ENCODE data around the gene FNDC4.
"Not testable (repeated sequence)": the region's sequence is repeated elsewhere in the genome, so short reads cannot be mapped to it uniquely, and the experiment has no call there.

The FNDC4 gene

GRCh38 chr2:27494944-27495554 is at the start of gene FNDC4:
TSS of gene FNDC4 (minus strand) at chr2:27495200. CDS start at chr2:27494679, 521 bp downstream.
- Histone ChIP-seq H3K9me3 (no peaks in the 10 kb centered on the region), H3K4me1 (peaks cover 12% of the 10 kb centered on the region), H3K4me3 (peak within 1 kb of the TSS; percentile 51), H3K36me3 (replicated peaks) (no peaks in the 10 kb centered on the region; the same call in 1 of the 2 replicates), H3K27me3 (ENCODE audit: low read depth) (no peaks in the 10 kb centered on the region)
- DNase-seq (ENCODE audit: low spot score in 2 of 2) = peak; percentile 41 to 74
- in situ Hi-C loops (cut with MboI; ENCODE audit: low sequenced_read_pairs) = no loop called here

GRCh38 chr2:27544143-27544821 is 49.3 kb upstream of the FNDC4 start:
- DNase-seq (ENCODE audit: low spot score in 2 of 2) = no peak
- H3K4me3 ChIP-seq = no peak overlapping the region
- H3K9me3 ChIP-seq = no peaks in the 10 kb centered on the region
- no peaks in the 10 kb centered on the region for H3K27me3 ChIP-seq (ENCODE audit: low read depth)
- no peaks in the 10 kb centered on the region for H3K4me1 ChIP-seq
- in situ Hi-C loops (cut with MboI; ENCODE audit: low sequenced_read_pairs) = no loop called here
- no peaks in the 10 kb centered on the region for H3K36me3 ChIP-seq (replicated peaks)

GRCh38 chr2:27539649-27540048 is 44.6 kb upstream of the FNDC4 start:
- DNase-seq (ENCODE audit: low spot score in 2 of 2); H3K4me1 ChIP-seq; H3K27me3 ChIP-seq (ENCODE audit: low read depth); H3K4me3 ChIP-seq; H3K36me3 ChIP-seq (replicated peaks); in situ Hi-C loops (cut with MboI; ENCODE audit: low sequenced_read_pairs); H3K9me3 ChIP-seq: not testable (repeated sequence)

GRCh38 chr2:27538839-27539450 is 43.9 kb upstream of the FNDC4 start:
- H3K4me3 ChIP-seq; in situ Hi-C loops (cut with MboI; ENCODE audit: low sequenced_read_pairs); H3K27me3 ChIP-seq (ENCODE audit: low read depth); H3K9me3 ChIP-seq; H3K4me1 ChIP-seq; DNase-seq (ENCODE audit: low spot score in 2 of 2); H3K36me3 ChIP-seq (replicated peaks): not testable (repeated sequence)

- no peaks in the 10 kb centered on the region for H3K27me3 ChIP-seq (ENCODE audit: low read depth)
- DNase-seq (ENCODE audit: low spot score in 2 of 2) = no peak
- H3K36me3 ChIP-seq (replicated peaks) = no peaks in the 10 kb centered on the region
- H3K4me1 ChIP-seq = no peaks in the 10 kb centered on the region
- no peaks in the 10 kb centered on the region for H3K9me3 ChIP-seq
- H3K4me3 ChIP-seq = no peak overlapping the region
- in situ Hi-C loops (cut with MboI; ENCODE audit: low sequenced_read_pairs) = no loop called here
Observed at GRCh38 chr2:27537287-27537686, 42.3 kb upstream of the FNDC4 start.

- in situ Hi-C loops (cut with MboI; ENCODE audit: low sequenced_read_pairs) = no loop called here
- H3K4me3 ChIP-seq = no peak overlapping the region
- H3K36me3 ChIP-seq (replicated peaks) = no peaks in the 10 kb centered on the region
- no peaks in the 10 kb centered on the region for H3K27me3 ChIP-seq (ENCODE audit: low read depth)
- DNase-seq (ENCODE audit: low spot score in 2 of 2) = no peak
- no peaks in the 10 kb centered on the region for H3K9me3 ChIP-seq
- H3K4me1 ChIP-seq = no peaks in the 10 kb centered on the region
Observed at GRCh38 chr2:27531983-27532382, 37.0 kb upstream of the FNDC4 start.

DNA sequence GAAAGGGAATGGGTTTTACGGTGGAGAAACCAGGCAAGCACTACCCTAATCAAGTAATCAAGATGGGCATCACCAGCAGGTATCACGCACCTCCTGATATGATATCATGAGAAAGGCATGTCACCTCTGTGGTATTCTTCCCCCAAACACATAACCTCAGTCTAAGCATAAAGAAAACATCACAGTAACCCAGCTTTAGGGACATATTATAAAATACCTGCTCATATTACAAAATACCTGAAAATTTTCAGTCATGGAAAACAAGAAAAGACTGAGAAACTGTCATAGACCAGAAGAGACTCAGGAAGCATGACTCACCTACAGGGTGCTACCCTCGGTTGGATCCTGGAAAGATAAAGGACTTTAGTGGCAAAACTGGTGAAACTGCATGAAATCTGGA is 32.2 kb upstream of the FNDC4 start:
- H3K4me1 ChIP-seq = no peaks in the 10 kb centered on the region
- H3K27me3 ChIP-seq (ENCODE audit: low read depth) = no peaks in the 10 kb centered on the region
- no peaks in the 10 kb centered on the region for H3K9me3 ChIP-seq
- no peak for DNase-seq (ENCODE audit: low spot score in 2 of 2)
- H3K4me3 ChIP-seq = no peak overlapping the region
- no peaks in the 10 kb centered on the region for H3K36me3 ChIP-seq (replicated peaks)
- in situ Hi-C loops (cut with MboI; ENCODE audit: low sequenced_read_pairs) = no loop called here

DNA sequence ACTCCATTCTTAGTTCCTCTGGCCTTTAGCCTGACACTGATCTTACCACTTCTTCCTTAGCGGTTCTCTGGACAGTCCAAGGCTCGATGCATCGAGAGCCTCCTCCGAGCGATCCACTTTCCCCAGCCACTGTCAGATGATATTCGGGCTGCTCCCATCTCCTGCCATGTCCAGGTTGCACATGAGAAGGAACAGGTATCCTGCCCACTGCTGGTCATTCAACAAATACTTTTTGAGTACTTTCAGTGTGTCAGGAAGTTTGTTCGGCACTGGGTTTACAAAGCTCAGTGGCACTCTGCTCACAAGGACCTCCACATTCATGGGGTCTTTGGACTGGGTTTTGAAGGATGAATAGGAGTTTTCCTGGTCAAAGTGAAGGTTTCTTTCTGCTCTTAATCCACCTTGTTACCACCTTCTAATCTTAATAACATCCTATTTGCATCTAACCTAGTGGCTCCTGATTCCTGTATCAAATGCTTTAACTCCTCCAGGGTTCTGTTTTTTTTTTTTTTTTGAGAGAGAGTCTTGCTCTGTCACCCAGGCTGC is 27.5 kb upstream of the FNDC4 start:
- DNase-seq (ENCODE audit: low spot score in 2 of 2) = no peak
- no peaks in the 10 kb centered on the region for H3K27me3 ChIP-seq (ENCODE audit: low read depth)
- in situ Hi-C loops (cut with MboI; ENCODE audit: low sequenced_read_pairs) = no loop called here

DNA sequence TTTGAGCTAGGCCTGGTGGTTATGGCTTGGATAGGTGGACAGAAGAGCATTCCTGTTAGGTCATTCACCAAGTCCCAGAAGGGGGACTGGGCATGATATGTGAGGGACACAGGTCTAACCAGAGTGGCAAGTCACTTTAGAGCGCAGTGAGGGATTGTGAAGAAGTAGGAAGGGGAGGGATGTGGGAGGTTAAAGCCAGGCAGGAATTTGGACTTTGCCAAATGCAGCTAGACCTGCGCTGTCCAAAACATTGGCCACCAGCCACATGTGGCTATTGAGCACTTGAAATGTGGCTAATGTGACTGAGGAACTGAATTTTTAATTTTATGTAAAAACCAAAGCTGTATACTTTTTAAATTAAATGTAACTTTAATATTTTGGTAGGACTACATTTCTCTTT is 25.3 kb upstream of the FNDC4 start:
- DNase-seq (ENCODE audit: low spot score in 2 of 2) = no peak
- no peaks in the 10 kb centered on the region for H3K27me3 ChIP-seq (ENCODE audit: low read depth)
- no peaks in the 10 kb centered on the region for H3K4me1 ChIP-seq
- H3K36me3 ChIP-seq (replicated peaks) = no peaks in the 10 kb centered on the region
- in situ Hi-C loops (cut with MboI; ENCODE audit: low sequenced_read_pairs) = no loop called here
- H3K4me3 ChIP-seq = no peak overlapping the region
- no peaks in the 10 kb centered on the region for H3K9me3 ChIP-seq

More for the DNA sequence above, 27.5 kb upstream of the FNDC4 start:
- Histone ChIP-seq H3K9me3 (no peaks in the 10 kb centered on the region), H3K4me1 (no peaks in the 10 kb centered on the region), H3K36me3 (replicated peaks) (no peaks in the 10 kb centered on the region), H3K4me3 (no peak overlapping the region)

- Histone ChIP-seq H3K27me3 (ENCODE audit: low read depth) (no peaks in the 10 kb centered on the region), H3K4me3 (no peak overlapping the region), H3K36me3 (replicated peaks) (no peaks in the 10 kb centered on the region), H3K4me1 (no peaks in the 10 kb centered on the region), H3K9me3 (no peaks in the 10 kb centered on the region)
- in situ Hi-C loops (cut with MboI; ENCODE audit: low sequenced_read_pairs) = no loop called here
- DNase-seq (ENCODE audit: low spot score in 2 of 2) = no peak
Observed at GRCh38 chr2:27518782-27519113, 23.7 kb upstream of the FNDC4 start.

DNA sequence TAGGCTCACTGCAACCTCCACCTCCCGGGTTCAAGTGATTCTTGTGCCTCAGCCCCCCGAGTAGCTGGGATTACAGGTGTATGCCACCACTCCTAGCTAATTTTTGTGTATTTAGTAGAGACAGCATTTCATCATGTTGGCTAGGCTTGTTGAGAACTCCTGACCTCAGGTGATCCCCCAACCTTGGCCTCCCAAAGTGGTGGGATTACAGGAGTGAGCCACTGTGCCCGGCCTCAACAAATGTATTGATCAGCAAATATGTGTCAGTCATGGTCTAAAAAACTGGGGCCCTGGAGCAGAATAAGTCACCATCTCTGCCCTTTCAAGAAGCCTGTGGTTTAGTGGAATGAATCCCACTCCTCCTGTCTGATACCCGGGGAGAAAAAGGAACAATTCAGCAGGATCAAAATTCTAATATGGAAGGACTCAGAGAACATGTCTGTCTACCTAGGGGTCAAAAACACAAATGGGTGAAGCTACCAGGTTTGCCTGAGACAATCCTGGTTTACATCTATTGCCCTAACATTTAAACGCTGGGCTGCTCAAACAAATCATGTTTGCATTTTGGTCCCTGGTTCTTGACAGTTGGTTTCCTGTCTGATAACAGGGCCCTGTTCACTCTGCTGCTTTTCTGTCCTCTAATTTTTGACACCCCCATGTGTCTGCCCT is 23.2 kb upstream of the FNDC4 start:
- DNase-seq (ENCODE audit: low spot score in 2 of 2) = no peak

GRCh38 chr2:27509326-27509725 is 14.3 kb upstream of the FNDC4 start:
- in situ Hi-C loops (cut with MboI; ENCODE audit: low sequenced_read_pairs) = no loop called here
- no peak for DNase-seq (ENCODE audit: low spot score in 2 of 2)

More for the DNA sequence above, 23.2 kb upstream of the FNDC4 start:
- Histone ChIP-seq H3K4me1 (no peaks in the 10 kb centered on the region), H3K4me3 (no peak overlapping the region), H3K9me3 (no peaks in the 10 kb centered on the region), H3K27me3 (ENCODE audit: low read depth) (no peaks in the 10 kb centered on the region), H3K36me3 (replicated peaks) (no peaks in the 10 kb centered on the region)
- in situ Hi-C loops (cut with MboI; ENCODE audit: low sequenced_read_pairs) = no loop called here

DNA sequence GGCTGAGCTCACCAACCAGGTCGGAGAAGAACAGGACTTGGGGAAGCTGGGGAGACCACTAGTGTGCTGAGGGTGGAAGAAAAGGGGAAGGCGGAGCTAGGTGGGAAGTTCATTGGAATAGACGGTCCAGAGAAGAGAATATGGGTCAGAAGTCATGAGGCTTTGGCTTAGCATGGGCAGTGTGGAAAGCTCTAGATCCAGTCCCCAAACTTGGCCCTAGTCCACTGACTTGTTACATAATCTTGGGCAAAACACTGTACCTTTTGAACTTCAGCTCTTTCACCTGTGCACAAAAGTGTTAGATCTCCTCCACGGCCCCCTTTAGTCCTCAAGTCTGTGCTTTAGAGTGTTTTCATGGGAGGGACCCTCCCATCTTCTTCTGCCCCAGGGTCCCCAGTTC is 12.3 kb upstream of the FNDC4 start:
- in situ Hi-C loops (cut with MboI; ENCODE audit: low sequenced_read_pairs) = no loop called here
- Histone ChIP-seq H3K4me3 (no peak overlapping the region), H3K36me3 (replicated peaks) (no peaks in the 10 kb centered on the region), H3K4me1 (peaks cover 11% of the 10 kb centered on the region), H3K9me3 (no peaks in the 10 kb centered on the region), H3K27me3 (ENCODE audit: low read depth) (no peaks in the 10 kb centered on the region)
- no peak for DNase-seq (ENCODE audit: low spot score in 2 of 2)

More at GRCh38 chr2:27509326-27509725, 14.3 kb upstream of the FNDC4 start:
- Histone ChIP-seq H3K27me3 (ENCODE audit: low read depth) (no peaks in the 10 kb centered on the region), H3K4me3 (no peak overlapping the region), H3K9me3 (no peaks in the 10 kb centered on the region), H3K36me3 (replicated peaks) (no peaks in the 10 kb centered on the region), H3K4me1 (no peaks in the 10 kb centered on the region)

GRCh38 chr2:27506587-27506986 is 11.6 kb upstream of the FNDC4 start:
- H3K9me3 ChIP-seq = no peaks in the 10 kb centered on the region
- no peaks in the 10 kb centered on the region for H3K36me3 ChIP-seq (replicated peaks)
- DNase-seq (ENCODE audit: low spot score in 2 of 2) = no peak
- H3K4me1 ChIP-seq = peaks cover 11% of the 10 kb centered on the region
- no peaks in the 10 kb centered on the region for H3K27me3 ChIP-seq (ENCODE audit: low read depth)
- in situ Hi-C loops (cut with MboI; ENCODE audit: low sequenced_read_pairs) = no loop called here
- no peak overlapping the region for H3K4me3 ChIP-seq

Measured in HAP-1 (cell line).